Activated CD4-positive, alpha-beta T cell treated with anti-CD3 and anti-CD28 coated beads for 36 hours (primary cell): ENCODE results near the gene HOXC6. TPM values are rescaled to one million over a fixed set of nuclear protein-coding genes. Genes with fewer than 3 reads are reported as not detected.
"Not testable (repeated sequence)": the region's sequence is repeated elsewhere in the genome, so short reads cannot be mapped to it uniquely, and the experiment has no call there.

Source experiments
- ATAC-seq: fragments of 200-7000 bp; cut with Tn5 transposase; one replicate; pipeline ENCODE4 v1.10.0; 2021; ENCODE audit warnings: mild to moderate bottlenecking, moderate library complexity
- CTCF ChIA-PET: fragments of 350-600 bp; sonication (Branson Sonifier 250); formaldehyde crosslinking; loops from one replicate; lab custom pipeline; 2021; ENCODE audit warnings: antibody characterized with exemption; lab: Charles Lee
- POLR2A ChIA-PET: fragments of 350-600 bp; sonication (Branson Sonifier 250); formaldehyde crosslinking; loops from one replicate; lab custom pipeline; 2021; ENCODE audit warnings: antibody characterized with exemption, inconsistent platforms; lab: Charles Lee
- DNase-seq: peaks from one replicate; pipeline ENCODE4 v3.0.0-alpha.2; 2020
- H3K27ac Mint-ChIP-seq: one replicate; pipeline ENCODE4 v1.8.0; 2021; ENCODE audit warnings: mixed read lengths
- H3K27me3 Mint-ChIP-seq: one replicate; pipeline ENCODE4 v1.8.0; 2021; ENCODE audit warnings: mixed read lengths
- H3K36me3 Mint-ChIP-seq: one replicate; pipeline ENCODE4 v1.8.0; 2021; ENCODE audit warnings: low read depth, mixed read lengths
- H3K4me1 Mint-ChIP-seq: one replicate; pipeline ENCODE4 v1.8.0; 2021; ENCODE audit warnings: mixed read lengths
- H3K4me3 Mint-ChIP-seq: one replicate; pipeline ENCODE4 v1.8.0; 2021; ENCODE audit warnings: mild to moderate bottlenecking, moderate library complexity, mixed read lengths
- H3K9me3 Mint-ChIP-seq: one replicate; pipeline ENCODE4 v1.8.0; 2021; ENCODE audit warnings: low read depth, mixed read lengths
- intact Hi-C, 2 experiments: fragments of 100-400 bp; cut with DNase I in 1 of 2; cut with micrococcal nuclease in 1 of 2; formaldehyde crosslinking; loops; one replicate each; pipeline versions ENCODE4 v1.14.2 to v1.15.1; 2022 to 2024; cut with DNase I, micrococcal nuclease
- microRNA-seq: library from miRNA; unstranded; fragments of <30 nt; microRNA quantifications from one replicate; pipeline ENCODE4 v1.2.0, GENCODE V29; 2021; ENCODE audit warnings: borderline replicate concordance
- total RNA-seq, 2 experiments: library from RNA; stranded (reverse); gene quantifications; one replicate each; pipeline ENCODE4 v1.2.3, GENCODE V29; 2021

Gene HOXC6
- total RNA-seq, 2 experiments from 2014 or later = not detected

DNA sequence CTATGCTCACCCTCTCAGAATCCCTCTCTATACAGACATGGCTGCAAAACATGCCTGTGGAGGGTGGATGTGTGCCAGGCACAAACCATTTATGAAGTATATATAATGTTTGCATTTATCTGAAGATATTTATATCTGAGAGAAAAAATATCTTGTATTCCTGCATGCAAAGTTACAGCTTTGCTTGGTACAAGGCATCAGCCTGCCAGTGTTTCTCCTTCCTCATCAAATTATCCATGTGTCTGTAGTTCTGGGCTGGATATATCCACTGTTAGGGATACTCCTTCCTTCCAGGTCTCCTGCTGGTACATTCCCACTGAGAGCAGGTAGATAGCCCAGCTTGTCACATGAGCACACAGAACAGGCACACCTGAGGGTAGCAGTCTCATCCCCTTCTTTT, 37.4 kb downstream of the HOXC6 start:
- ChIA-PET POLR2A (no interaction called here), CTCF (interaction anchor here (0.5 to 1.1 kb wide), 3 partner anchors 55 to 143 kb away, joined by 3 to 4 read pairs (median 3); no protein-coding TSS in a partner anchor)
- Mint-ChIP-seq H3K4me1 (no peaks in the 10 kb centered on the region), H3K27me3 (peaks cover 47% of the 10 kb centered on the region), H3K36me3 (no peaks in the 10 kb centered on the region), H3K4me3 (no peak overlapping the region), H3K27ac (no peak overlapping the region), H3K9me3 (no peaks in the 10 kb centered on the region)
- DNase-seq = no peak
- intact Hi-C loops = no loop called here
- ATAC-seq = no peak

DNA sequence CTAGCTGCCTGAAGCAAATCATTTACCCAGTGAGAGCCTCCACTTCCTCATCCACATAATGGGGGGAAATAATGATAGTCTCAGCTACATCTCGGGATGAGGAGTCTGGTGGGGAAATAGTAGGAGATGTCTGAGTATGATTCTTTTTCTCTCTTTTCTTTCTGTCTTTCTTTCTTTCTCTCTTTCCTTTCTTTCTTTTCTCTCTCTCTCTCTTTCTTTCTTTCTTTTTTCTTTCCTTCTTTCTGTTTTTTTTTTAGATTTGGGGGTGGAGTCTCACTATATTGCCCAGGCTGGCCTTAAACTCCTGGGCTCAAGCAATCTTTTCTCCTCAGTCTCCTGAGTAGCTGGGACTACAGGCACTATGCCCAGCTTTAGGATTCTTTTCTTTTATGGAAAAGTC, 38.2 kb downstream of the HOXC6 start:
- H3K4me3 Mint-ChIP-seq = no peak overlapping the region
- CTCF ChIA-PET = interaction anchor here (1.0 to 1.1 kb wide), 2 partner anchors 66 to 142 kb away, joined by 3 read pairs; partner anchors contain the start of gene HOXC9

DNA sequence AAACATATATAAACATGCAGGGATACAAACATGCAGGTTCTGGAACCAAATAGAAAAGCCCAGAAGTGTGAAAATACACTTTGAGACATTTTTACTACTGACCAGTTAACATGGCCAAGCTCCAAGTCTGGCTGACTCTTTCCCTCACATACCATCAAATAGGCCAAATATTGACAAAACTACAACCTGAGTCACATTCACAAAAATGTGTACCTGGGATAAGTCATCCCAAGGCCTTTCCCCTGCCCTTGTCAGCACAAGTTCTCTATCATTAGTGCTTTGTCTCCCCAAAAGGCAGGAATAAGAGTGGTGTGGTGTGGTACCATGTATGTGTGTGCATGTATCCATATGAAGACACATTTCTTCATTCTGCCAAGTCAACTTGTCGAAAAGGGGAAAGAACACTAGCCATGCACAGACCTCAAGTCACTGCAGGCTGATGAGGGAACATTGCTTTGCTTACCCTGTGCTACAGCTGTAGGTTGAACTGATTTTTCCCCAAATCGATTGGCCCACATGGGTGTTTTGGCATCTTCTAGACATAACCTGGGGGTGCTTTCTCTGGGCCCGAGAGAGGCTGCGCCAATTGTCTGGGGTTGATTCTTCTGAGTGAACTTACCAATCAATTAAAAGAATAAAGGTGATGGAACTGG, 40.3 kb downstream of the HOXC6 start:
- POLR2A ChIA-PET = no interaction called here
- Mint-ChIP-seq H3K36me3 (no peaks in the 10 kb centered on the region), H3K4me1 (no peaks in the 10 kb centered on the region), H3K4me3 (no peak overlapping the region), H3K27me3 (peaks cover 28% of the 10 kb centered on the region), H3K9me3 (no peaks in the 10 kb centered on the region), H3K27ac (no peak overlapping the region)
- CTCF ChIA-PET = interaction anchor here (0.6 kb wide), 2 partner anchors 76 to 89 kb away, joined by 3 read pairs; no protein-coding TSS in a partner anchor
- no peak for DNase-seq
- no peak for ATAC-seq
- intact Hi-C loops = no loop called here

More for the DNA sequence above, 38.2 kb downstream of the HOXC6 start:
- Mint-ChIP-seq H3K36me3 (no peaks in the 10 kb centered on the region), H3K27me3 (peaks cover 48% of the 10 kb centered on the region), H3K4me1 (no peaks in the 10 kb centered on the region), H3K27ac (no peak overlapping the region), H3K9me3 (no peaks in the 10 kb centered on the region)
- intact Hi-C loops = no loop called here
- POLR2A ChIA-PET = no interaction called here
- ATAC-seq = no peak
- DNase-seq = no peak

DNA sequence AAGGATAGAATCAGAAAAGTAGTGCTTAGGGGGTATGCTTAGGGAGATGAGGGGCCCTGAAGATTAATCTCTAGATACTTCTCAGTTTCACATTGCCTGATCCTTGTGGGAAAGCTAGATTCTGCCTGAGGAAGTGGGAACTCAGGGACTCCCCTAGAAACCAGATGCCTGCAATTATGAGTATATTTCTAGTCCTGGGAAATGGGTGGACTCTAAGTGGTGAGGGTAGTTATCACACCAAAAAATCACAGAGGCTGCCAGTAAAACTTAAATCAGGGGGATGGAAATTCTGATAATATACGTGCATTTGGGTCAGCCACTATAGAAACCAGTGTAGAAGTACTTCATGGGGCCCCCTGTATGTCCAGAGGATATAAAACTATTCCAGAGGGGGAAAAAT, 43.7 kb downstream of the HOXC6 start:
- POLR2A ChIA-PET = no interaction called here
- H3K27me3 Mint-ChIP-seq = peaks cover 16% of the 10 kb centered on the region
- ATAC-seq = no peak

DNA sequence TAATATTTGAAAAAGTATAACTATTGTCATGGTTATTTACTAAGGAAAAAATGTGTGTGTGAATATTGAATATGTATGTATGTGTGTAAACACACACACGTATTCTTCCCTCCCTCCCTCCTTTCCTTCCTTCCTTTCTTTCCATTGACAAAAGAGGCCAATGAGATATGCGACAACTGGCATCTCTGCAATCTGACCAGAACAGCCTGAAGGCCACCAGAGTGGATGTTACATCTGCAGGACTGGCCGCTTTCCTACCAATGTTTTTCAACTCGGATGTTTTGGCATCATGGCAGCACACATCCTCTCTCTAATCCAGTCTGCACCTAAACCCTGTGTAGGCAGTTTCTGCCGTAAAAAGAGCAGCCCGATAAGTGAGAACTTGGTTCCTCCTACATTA, 46.1 kb downstream of the HOXC6 start:
- no peaks in the 10 kb centered on the region for H3K9me3 Mint-ChIP-seq
- ChIA-PET POLR2A (no interaction called here), CTCF (no interaction called here)
- intact Hi-C loops = no loop called here
- H3K4me1 Mint-ChIP-seq = no peaks in the 10 kb centered on the region
- H3K27ac Mint-ChIP-seq = no peak overlapping the region
- H3K4me3 Mint-ChIP-seq = no peak overlapping the region
- ATAC-seq (no peak), DNase-seq (no peak)
- H3K36me3 Mint-ChIP-seq = no peaks in the 10 kb centered on the region
- H3K27me3 Mint-ChIP-seq = peaks cover 11% of the 10 kb centered on the region

More for the DNA sequence above, 43.7 kb downstream of the HOXC6 start:
- Mint-ChIP-seq H3K36me3 (no peaks in the 10 kb centered on the region), H3K4me1 (no peaks in the 10 kb centered on the region), H3K9me3 (no peaks in the 10 kb centered on the region), H3K4me3 (no peak overlapping the region), H3K27ac (no peak overlapping the region)
- intact Hi-C loops = no loop called here
- no peak for DNase-seq
- CTCF ChIA-PET = interaction anchor here (0.6 to 1.6 kb wide), 3 partner anchors 12 to 40 kb away, joined by 3 to 4 read pairs (median 3); no protein-coding TSS in a partner anchor

DNA sequence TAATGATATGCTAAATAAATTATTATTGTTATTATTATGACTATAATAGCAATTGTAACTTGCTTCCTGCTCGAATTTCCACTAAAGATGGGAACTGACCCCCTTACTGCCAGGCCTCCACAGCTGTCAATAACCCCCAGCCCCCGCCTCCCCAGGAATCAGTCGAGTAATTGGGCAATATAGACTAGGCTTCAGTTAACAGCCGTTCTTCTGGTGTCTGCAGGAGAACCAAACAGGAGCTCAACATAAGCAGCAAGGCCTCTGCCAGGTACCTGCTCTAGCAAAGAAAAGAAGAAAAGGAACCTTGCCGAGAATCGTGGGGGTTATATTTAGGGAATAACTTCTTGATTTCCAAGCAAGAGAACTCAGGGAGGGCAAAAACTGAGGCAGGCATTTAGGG, 47.2 kb downstream of the HOXC6 start:
- H3K9me3 Mint-ChIP-seq = no peaks in the 10 kb centered on the region
- intact Hi-C loops = no loop called here
- POLR2A ChIA-PET = no interaction called here
- ATAC-seq (no peak), DNase-seq (no peak)
- H3K27me3 Mint-ChIP-seq = peaks cover 11% of the 10 kb centered on the region
- H3K4me3 Mint-ChIP-seq = no peak overlapping the region
- H3K4me1 Mint-ChIP-seq = no peaks in the 10 kb centered on the region
- no peak overlapping the region for H3K27ac Mint-ChIP-seq
- CTCF ChIA-PET = no interaction called here
- H3K36me3 Mint-ChIP-seq = no peaks in the 10 kb centered on the region

DNA sequence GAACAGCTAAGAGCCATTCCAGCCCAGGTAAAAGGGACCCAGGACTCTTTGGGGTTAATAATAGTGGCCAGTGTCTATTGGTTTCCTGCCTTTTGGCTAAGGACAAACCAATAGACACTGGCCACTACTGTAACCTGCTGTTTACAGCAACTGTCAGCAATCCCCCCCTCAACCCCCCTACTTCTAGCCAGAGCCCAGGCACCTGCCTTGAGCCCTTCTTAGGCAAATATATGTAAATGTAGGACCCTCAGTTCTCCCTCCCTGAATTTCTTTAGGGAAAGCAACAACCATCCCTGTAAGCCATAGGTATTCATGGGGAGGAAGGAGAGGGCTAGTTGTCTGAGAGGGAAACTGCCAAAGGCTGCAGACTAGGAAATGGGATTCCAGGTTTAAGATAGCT, 47.7 kb downstream of the HOXC6 start:
- Mint-ChIP-seq H3K9me3 (no peaks in the 10 kb centered on the region), H3K4me3 (no peak overlapping the region), H3K27ac (no peak overlapping the region), H3K27me3 (peaks cover 8% of the 10 kb centered on the region), H3K4me1 (peaks cover under 1% of the 10 kb centered on the region), H3K36me3 (no peaks in the 10 kb centered on the region)
- intact Hi-C loops = no loop called here
- CTCF ChIA-PET = no interaction called here
- POLR2A ChIA-PET = no interaction called here
- no peak for ATAC-seq
- DNase-seq = no peak

DNA sequence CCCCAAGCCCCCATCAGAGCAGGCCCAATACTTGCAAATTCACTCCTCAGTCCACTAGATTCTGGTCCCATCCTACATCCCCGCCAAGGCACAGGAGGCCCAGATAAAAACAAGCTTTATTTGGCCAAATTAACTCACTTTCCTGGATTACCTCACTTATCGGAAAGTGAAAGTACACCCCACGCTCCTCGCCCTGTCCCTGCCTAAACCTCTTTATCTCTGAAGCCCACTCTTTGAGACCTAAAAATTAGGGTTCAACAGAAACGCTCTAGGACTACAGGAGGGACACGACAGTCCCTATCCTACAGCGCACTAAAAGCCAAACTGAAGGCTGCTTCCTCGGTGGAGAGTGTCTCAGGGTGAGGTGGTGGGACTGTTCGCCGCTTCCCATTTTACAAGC, 49.6 kb downstream of the HOXC6 start:
- DNase-seq, H3K9me3 Mint-ChIP-seq, H3K4me3 Mint-ChIP-seq, intact Hi-C loops, POLR2A ChIA-PET, H3K36me3 Mint-ChIP-seq, H3K27ac Mint-ChIP-seq, H3K27me3 Mint-ChIP-seq, ATAC-seq: not testable (repeated sequence)
- H3K4me1 Mint-ChIP-seq = peaks cover 14% of the 10 kb centered on the region
- CTCF ChIA-PET = interaction anchor here (0.5 kb wide), 1 partner anchor 432 kb away, joined by 3 read pairs; no protein-coding TSS in a partner anchor

DNA sequence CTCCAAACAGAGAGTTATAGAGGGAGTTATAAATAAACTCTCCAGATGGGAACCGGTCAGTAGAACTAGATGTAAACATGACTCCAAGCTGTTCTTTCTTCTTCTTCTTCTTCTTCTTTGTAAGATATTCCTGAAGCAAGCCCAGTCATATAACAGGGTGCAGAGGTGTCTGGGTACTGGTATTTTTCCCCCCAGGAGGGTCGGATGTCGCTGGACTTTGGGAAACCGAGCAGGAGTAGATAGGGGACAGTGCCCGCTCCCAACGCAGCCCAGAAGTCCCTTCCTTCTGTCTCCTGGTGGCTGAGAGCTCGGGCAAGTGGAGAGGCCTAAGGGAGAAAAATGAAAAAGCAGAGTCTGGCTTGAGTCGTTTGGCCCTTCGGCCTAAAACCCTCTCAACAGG, 50.9 kb downstream of the HOXC6 start:
- ATAC-seq, POLR2A ChIA-PET, intact Hi-C loops, H3K4me3 Mint-ChIP-seq, H3K27me3 Mint-ChIP-seq, H3K36me3 Mint-ChIP-seq, DNase-seq, H3K9me3 Mint-ChIP-seq, H3K27ac Mint-ChIP-seq: not testable (repeated sequence)
- CTCF ChIA-PET = interaction anchor here (0.6 to 0.7 kb wide), 2 partner anchors 130 to 268 kb away, joined by 3 to 4 read pairs; no protein-coding TSS in a partner anchor
- peaks cover 20% of the 10 kb centered on the region for H3K4me1 Mint-ChIP-seq

Small RNA genes within 50 kb of the gene (microRNA-seq; reads per million reads assigned to microRNA genes)
- not detected for gene MIR196A2
- gene MIR615 = not detected

Other genes starting within 250 kb of the HOXC6 start
- gene HOXC13, start 89.6 kb upstream of the HOXC6 start, total RNA-seq = not detected
- not detected for gene HOXC12, start 73.5 kb upstream of the HOXC6 start, total RNA-seq
- gene HOXC11, start 55.3 kb upstream of the HOXC6 start, total RNA-seq = not detected
- not detected for gene HOTAIR, start 53.5 kb upstream of the HOXC6 start, total RNA-seq
- not detected for gene HOXC10, start 43.3 kb upstream of the HOXC6 start, total RNA-seq
- gene HOXC9, start 28.3 kb upstream of the HOXC6 start, total RNA-seq = not detected
- not detected for gene HOXC8, start 19.5 kb upstream of the HOXC6 start, total RNA-seq
- not detected for gene HOXC5, start 4.6 kb downstream of the HOXC6 start, total RNA-seq
- not detected for gene HOXC4, start 25.4 kb downstream of the HOXC6 start, total RNA-seq
- 10 to 100 TPM; 19.5 to 28.5 TPM for gene SMUG1, start 160.5 kb downstream of the HOXC6 start, total RNA-seq